Measurements from ENCODE around the gene TENM4.
"Not testable (repeated sequence)": the region's sequence is repeated elsewhere in the genome, so short reads cannot be mapped to it uniquely, and the experiment has no call there.

The TENM4 gene

DNA sequence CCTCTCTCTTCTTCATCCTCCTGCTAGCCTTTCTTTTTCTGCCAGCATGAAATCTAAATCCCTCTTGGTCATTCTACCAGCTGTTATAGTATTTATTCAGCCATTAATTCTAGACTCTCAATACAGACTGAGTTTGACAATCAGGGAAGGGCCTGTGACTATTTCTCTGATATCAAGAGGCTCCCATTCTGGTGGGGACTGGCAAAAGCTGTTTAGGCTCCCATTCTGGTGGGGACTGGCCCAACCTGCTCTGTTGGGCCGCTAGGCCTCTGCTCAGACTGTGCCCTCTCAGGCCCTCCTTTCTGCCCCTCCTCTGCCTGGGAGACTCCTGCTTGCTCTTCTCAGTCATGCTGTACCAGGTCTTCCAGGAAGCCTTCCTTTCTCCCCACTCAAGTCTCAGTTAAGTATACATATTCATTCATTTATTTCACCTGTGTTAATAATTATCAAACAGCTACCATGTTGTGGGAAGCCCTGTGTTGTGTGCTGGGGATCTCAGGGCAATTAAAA, 542.5 kb downstream of the TENM4 start:
- DNase-seq (ENCODE audit: low read depth) = no peak

DNA sequence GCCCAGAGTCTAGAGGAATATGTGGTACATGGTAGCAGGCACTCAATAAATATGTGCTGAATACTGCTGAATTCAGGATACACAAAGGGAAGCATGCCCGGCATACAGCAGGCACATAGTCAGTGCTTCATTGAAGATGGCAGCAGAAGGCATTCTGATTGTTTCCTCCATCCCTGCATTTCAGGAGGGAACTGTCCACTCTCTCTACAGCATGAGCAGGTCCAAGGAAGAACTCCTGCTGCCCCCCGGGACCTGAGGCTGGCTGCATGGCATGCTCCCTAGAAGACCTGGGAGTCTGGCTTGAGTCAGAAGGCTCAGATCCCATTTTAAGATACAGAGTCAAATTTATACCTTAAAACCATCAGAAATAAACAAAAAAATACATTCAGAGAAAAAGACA, 546.8 kb downstream of the TENM4 start:
- DNase-seq (ENCODE audit: low read depth) = no peak

DNA sequence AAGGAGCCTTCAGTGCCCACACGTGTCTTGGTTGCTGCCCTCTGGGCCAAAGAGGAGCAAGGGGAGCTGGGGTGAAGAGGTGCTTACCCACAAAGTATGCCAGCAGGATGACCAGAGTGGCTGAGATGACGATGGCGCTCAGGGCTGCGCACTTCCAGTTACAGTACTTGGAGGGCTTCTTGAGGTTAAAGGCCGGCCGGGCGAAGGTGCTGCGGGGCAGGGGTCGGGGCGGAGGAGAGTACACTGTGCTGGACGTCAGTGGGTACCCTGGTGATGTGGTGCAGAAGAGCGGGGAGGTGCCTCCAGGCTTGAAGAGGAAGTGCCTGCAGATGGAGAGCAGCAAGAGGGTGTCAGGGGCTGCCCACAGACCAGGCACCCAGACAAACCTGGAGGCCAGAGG, 551.1 kb downstream of the TENM4 start:
- no peak for DNase-seq (ENCODE audit: low read depth)

DNA sequence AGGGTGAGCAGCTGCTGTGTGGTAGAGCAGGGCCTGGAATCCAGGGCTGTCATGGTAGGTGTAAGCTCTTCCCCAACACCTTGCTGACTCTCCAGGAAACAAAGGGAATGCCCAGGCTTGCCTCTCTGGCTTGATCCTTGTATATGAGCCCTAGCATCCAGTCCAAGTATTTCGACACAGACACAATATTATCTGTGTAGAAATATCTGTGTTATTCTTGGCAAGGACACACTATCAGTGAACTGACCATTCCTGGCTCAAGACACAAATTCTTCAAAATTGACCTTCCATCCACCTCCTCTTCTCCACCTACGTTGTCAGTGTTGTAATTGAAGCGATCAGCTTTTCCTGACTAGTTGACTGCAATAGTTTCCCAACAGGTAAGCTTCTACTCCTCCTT, 554.2 kb downstream of the TENM4 start:
- DNase-seq (ENCODE audit: low read depth) = no peak

DNA sequence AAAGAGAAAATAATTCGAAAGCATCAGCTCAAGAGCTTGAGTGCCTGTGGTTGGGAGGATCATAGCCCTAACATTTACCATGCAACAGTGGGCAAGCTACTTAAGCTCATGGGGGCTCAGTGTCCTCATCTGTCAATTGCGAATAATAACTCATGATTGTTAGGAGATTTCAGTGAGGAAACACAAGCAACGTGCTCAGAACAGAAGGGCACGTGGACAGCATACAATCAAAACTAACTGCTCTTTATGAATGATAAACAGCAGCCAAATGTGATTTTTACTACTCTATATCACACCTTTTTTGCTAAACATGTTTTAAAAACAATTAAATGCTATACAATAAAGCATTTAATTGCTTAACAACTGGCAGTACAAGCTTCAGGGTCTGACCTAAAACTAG, 556.1 kb downstream of the TENM4 start:
- no peak for DNase-seq (ENCODE audit: low read depth)

DNA sequence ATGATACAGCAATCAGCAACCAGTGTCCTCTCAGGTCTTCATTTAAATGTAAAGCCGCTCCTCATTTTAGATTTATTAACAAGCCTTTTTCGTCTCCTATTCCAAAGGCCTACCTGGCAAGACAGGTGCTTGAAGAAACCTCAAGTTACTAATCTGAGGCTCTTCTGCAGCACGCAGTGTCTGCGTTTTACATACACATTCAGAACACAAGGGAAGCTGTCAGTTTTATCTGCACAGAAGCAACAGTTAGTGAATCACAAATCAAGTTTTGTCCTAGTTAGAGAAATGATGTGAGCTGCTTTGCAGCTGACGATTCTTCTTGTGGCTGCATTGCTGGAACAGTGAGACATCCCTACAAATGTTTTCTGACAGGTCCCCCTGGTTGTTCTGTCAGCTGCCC, 557.3 kb downstream of the TENM4 start:
- no peak for DNase-seq (ENCODE audit: low read depth)

DNA sequence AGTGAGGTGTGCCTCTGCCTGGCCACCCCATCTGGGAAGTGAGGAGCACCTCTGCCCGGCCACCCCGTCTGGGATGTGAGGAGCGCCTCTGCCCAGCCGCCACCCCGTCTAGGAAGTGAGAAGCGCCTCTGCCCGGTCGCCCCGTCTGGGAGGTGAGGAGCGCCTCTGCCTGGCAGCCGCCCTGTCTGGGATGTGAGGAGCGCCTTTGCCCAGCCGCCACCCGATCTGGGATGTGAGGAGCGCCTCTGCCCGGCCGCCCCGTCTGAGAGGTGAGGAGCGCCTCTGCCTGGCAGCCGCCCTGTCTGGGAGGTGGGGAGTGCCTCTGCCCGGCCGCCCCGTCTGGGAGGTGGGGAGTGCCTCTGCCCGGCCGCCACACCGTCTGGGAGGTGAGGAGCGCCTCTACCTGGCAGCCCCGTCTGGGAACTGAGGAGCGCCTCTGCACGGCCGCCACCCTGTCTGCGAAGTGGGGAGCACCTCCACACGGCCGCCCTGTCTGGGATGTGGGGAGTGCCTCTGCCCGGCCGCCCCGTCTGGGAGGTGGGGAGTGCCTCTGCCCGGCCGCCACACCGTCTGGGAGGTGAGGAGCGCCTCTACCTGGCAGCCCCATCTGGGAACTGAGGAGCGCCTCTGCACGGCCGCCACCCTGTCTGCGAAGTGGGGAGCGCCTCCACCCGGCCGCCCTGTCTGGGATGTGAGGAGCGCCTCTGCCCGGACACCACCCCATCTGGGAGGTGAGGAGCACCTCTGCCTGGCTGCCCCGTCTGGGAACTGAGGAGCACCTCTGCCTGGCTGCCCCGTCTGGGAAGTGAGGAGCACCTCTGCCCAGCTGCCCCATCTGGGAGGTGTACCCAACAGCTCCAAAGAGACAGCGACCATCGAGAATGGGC, 561.5 kb downstream of the TENM4 start:
- DNase-seq (ENCODE audit: low read depth) = not testable (repeated sequence)

DNA sequence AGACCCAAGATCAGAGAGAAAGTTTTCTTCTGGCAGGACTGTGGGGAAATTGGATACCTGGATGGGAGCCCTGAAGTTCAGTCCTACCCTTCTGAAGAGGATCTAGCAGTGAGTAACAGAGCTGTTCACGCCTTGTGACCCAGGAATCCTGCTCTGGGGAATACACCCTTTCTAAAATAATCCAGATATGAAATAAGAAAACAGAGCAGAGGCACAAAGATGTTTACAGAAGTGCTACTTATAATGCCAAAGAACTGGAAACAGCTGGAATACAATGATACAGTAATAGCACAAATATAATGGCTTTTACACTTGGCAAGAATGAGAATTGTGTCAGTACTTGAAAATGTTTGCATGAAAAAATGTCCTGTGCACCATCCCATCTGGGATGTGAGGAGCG, 562.2 kb downstream of the TENM4 start:
- DNase-seq (ENCODE audit: low read depth) = no peak

DNA sequence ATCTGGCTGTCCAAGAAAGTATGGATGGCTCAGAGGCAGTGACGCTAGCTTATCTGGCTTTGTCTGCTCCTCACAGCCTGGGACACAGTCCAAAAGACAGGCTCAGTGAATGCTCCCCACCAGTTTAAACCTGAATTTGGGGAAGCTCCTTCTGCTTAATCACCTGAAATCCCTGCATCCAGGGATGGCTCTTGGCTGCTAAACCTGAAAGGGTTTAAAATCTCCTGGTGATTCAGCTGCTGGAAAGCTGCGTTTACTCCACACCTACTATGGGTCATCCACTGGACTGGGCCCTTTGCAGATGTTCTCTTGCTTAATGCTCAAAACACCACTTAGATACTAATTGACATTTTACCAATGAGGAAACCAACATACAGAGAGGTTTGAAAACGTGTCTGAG, 564.2 kb downstream of the TENM4 start:
- no peak for DNase-seq (ENCODE audit: low read depth)

DNA sequence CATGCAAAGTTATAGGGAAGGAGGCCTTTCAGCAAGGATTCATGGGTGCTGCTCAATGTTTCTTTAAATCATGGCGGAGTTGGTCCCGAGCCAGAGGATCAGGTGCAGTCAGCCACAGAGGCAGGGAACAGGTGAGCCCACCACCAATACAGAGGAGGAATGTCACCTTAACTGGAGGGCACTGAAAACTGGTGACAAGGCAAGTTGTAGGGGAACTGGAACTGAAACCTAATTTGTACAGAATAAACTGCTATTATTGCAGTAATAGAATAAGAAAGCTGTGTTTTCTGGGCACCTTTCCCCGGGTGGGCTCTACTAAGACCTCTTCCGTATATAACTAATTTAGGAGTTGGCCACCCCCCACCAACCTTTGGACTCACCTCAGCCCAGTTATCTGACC, 570.2 kb downstream of the TENM4 start:
- no peak for DNase-seq (ENCODE audit: low read depth)

DNA sequence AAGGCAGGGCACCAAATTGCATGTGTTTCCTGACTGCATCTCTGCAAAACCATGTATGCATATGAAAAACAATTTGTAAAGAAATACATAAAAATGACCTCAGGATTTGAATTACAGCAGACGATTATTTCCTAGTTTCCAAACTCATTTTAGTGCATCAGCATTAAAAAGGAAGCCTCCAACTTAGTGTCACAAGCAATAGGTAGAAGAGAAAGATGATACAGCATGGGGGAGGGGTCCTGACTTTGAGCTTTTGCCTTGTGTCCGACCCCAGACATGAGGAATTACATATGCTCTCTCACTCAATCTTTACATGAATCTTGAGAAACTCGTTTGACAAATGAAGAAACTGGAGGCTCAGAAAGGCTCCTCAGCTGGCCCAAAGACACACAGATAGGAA, 571.5 kb downstream of the TENM4 start:
- DNase-seq (ENCODE audit: low read depth) = no peak

DNA sequence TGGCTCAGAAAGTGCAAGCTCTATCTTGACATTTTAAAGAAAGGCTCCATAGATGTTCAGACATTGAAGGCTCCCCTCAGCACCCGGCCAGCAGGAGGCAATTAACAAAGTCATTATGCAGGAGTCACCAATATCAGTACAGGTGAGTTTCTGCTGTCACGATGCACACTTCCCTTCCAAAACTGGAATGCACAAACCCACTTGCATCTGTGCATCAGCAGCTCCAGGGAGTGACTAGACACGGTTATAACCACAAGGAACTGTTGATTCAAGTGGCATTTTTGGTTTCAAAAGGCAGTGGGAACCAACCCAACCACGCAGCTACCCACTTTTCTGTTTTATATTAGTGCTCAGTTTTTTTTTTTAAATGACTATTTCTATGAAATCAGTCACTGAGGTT, 572.3 kb downstream of the TENM4 start:
- DNase-seq (ENCODE audit: low read depth) = no peak

DNA sequence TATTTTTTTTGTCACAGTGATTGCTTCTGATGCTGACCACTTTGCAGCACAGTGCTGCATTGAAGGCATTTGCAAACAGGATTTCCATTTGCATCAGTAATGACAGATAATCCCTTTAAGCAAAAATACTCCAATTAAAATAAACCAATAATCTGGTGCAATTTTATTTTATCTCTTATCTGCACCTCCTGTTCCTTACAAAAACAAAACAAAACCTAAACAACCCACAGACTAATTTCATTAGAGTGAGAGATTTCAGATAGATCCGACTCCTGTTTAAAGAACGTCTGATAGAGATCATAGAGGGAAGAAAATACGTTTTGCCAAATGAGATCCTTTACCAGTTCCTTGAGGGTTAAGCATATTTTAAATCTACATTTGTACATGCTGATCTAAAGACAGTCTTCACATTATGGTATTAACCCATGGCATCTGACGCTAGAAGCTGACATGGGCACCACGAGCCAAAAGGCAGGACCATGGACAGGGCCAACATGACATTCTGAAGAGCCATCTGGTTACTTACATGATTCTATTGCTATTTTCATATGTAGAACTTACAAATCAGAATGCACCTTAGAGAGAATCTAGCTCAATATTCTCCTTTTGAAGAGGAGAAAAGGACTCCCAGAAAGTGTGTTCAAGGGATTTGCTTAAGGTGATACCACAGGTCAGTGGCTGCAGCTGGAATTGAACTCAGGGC, 580.0 kb downstream of the TENM4 start:
- no peak for DNase-seq (ENCODE audit: low read depth)

DNA sequence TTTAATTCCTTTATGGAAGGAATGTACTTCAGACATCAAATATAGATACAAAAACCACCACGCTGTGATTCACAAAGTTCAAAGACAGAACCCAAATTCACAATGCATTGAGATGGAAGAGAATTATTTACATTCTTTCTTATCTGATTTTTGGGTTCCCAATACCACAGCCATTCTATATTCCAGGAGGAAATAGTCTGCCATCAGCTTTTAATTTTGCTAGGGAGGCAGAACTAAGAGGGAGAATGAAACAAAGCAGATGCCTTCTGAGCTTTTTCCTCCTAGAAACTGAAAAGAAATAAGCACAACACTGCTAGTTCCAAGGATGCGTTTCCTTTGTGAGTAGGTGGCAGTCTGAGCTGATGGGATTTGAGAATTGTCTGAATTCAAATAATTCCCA, 583.1 kb downstream of the TENM4 start:
- no peak for DNase-seq (ENCODE audit: low read depth)

DNA sequence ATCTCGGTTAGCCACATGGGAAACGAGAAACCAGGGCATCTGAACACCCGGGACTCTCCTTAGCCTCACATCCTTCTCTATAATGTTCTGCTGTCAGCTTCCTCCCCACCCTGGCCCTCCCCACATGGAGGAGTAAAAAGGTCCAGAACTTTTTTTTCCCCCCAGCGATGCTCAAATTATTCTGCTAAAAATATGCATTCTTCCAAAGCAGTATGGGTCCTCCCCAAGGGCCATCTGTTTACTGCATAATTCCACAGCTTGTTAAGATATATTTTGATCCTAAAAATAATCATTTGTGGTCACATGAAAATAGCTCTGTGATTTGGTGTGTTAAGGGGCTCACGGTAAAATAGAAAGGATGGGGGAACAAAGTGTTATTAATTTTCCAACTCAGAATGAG, 584.6 kb downstream of the TENM4 start:
- DNase-seq (ENCODE audit: low read depth) = no peak

DNA sequence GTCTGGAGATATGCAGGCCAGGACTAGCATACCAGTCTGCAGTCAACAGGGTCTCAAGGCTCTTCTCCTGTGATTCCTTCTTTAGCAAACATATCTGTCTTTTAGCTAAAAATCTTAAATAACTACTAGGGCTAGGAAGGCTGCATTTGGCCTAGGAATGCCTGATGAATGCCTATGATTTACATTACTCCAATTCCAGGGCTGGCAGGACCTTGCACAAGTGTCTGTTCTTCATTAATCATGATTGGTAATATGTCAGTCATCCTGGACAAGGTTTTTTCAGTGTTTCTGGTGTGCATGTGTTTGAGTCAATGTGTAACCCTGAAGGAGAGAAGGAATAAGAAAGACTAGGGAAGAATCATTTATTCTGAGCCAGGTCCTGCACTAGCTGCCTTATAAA, 585.7 kb downstream of the TENM4 start:
- no peak for DNase-seq (ENCODE audit: low read depth)

DNA sequence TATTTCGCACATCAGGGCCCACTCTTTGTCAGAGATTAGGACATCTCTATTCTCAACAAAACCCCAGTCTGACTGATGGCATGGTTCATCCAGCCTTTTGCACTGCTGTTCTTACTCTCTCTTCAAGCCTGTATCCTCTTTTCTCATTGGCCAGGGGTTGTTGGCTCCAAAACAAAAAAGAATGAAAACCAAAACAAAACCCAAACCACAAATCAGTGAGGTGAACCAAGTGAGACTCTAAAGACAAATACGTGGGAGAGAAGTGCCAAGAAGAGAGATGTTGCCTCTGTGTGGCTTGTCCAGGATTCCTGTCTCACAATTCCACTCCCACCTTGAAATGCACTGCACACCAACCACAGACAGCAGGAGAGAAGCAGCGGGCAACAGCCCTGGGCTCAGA, 587.3 kb downstream of the TENM4 start:
- DNase-seq (ENCODE audit: low read depth) = no peak

DNA sequence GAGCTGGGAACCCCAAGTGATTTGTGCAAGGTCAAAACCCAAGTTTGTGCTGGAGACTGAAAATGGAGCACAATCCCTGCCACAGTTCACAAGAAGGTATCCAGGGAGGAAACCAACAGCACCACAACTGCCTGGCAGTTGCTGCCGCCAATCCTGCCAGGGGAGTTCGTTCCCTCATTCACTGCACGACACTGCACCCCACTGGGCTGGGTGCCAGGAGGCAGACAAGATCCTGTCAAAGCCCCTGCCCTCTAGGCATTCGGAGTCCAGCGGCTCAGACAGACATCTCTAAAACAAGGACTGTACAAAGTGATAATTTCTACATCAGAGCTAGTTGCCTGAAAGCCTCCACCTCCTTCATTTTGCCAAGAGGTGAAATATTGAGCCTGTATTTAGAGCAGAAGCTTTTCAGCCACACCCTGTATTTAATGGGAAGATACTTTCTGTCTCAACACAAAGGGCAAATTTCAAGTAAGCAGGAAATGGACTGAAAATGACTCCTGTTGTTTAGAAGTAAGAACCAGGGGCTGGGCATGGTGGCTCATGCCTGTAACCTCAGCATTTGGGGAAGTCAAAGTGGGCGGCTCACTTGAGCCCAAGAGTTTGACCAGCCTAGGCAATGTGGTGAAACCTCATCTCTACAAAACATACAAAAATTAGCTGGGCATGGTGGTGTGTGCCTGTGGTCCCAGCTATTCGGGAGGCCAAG, 588.8 kb downstream of the TENM4 start:
- no peak for DNase-seq (ENCODE audit: low read depth)

DNA sequence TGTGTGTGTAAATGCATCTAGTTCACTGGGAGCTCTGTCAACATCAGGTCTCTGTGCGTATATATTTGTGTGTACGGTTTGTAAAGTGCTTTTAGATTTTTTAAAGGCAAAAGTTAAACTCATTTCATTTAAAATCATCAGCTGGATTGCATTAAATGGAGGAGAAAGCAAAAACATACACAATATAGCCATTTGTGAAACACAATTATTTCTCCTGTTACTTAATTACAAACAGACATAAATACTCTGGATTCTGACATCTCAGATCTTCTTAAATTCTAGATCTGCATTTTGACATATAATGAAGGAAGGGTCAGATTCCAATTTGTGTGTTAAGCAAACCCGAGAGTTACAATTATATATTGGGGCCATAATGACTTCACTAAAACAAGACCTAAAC, 590.8 kb downstream of the TENM4 start:
- no peak for DNase-seq (ENCODE audit: low read depth)

DNA sequence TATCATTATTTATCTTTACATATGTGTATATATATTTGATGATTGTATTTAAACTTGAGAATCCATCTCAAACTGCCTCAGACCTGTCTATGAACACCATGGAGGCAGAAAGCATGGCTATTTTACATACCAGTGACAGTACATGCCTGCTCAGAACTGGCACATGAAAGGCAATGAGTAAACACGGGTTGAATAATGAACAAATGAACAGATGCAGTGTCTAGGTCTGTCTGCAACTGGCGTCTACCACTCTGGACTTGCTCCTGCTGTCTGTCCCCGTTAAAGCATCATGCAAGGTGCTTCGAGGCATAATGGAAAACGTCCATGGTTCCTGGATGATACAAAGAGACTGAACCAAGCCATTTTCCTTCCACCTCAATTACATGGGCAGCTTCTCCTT, 594.6 kb downstream of the TENM4 start:
- DNase-seq (ENCODE audit: low read depth) = no peak

DNA sequence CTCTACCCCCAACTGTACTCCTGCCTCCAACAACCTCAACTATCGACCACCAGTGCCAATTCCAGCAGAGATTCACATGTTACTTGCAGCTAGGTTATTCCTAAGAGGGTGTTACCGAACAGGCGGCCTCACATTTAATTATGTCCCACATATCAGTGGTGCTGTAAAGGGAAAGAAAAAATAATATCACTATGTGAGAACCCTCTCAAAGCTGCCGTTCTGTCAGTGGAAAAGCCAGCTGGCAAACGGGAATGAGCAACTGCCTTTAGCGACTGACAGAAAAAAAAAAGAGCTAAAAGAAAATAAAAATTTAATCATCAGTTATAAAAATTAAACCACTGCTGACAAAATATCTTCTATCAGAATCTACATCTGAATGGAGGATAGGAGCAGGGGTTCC, 595.3 kb downstream of the TENM4 start:
- DNase-seq (ENCODE audit: low read depth) = no peak

DNA sequence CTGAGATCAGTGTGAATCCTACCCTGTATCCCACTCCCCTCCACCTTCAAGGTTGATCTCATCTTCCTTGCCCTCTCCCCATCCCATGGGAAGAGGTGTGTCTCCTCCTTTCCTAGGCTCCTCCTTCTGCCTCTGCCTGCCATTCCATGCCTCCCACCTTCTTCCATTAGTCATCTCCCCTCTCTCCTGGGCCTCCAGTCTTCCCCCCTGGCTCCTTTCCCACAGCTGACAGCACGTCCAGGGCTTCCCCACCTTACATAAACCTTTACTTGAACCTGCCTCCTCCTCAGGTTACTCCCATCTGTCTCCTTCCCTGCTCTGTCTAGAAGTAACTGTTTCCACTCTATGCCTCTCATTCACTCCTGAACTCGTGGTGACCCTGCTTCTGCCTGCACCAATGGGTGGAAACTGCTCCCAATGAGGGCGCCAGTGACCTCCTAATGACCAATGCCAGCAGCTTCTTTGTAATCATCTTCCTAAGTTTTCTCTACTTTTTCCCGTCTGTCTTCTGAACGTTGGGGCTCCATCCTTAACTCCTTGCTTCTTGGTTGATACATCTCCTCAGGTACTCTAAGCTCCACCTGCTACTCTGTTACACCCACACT, 599.3 kb downstream of the TENM4 start:
- no peak for DNase-seq (ENCODE audit: low read depth)
